H7 (cell line): Measurements from ENCODE around the gene FXYD1. TPM values are rescaled to one million over a fixed set of nuclear protein-coding genes. Genes with fewer than 3 reads are reported as not detected.

Source experiments
- DNase-seq: peaks from one replicate; pipeline ENCODE4 v3.0.0; 2012
- H3K27me3 ChIP-seq: 2 replicates; pipeline ENCODE4 v1.6.0; 2011; ENCODE audit warnings: mild to moderate bottlenecking, low read length; ENCODE audit not compliant: control insufficient read depth, insufficient read depth
- H3K36me3 ChIP-seq: replicated peaks from 2 replicates; pipeline ENCODE4 v1.5.1; 2011; ENCODE audit warnings: low read length; ENCODE audit not compliant: control insufficient read depth, insufficient read depth
- H3K4me3 ChIP-seq: 2 replicates; pipeline ENCODE4 v1.5.1; 2011; ENCODE audit warnings: low read depth, mild to moderate bottlenecking, control low read depth, low read length, moderate library complexity; ENCODE audit not compliant: insufficient read depth
- total RNA-seq: library from RNA; depleted of rRNA; stranded (reverse); fragments of >200 nt; shearing (Covaris generic); gene quantifications from 2 replicates; pipeline ENCODE4 v1.2.3, GENCODE V29; 2014

Gene FXYD1
- total RNA-seq, 1 experiment from 2014 or later: 5.0 TPM

GRCh38 chr19:35116072-35116801 is 22.4 kb upstream of the FXYD1 start:
- H3K4me3 ChIP-seq: no peak overlapping the region
- DNase-seq: peak; percentile 50
- H3K36me3 ChIP-seq: no peaks in the 10 kb centered on the region
- no peaks in the 10 kb centered on the region for H3K27me3 ChIP-seq

GRCh38 chr19:35117116-35117515 is 21.5 kb upstream of the FXYD1 start:
- H3K27me3 ChIP-seq: no peaks in the 10 kb centered on the region
- H3K36me3 ChIP-seq: no peaks in the 10 kb centered on the region
- no peak overlapping the region for H3K4me3 ChIP-seq
- DNase-seq: no peak

GRCh38 chr19:35117799-35118198 is 20.8 kb upstream of the FXYD1 start:
- Histone ChIP-seq H3K27me3 (no peaks in the 10 kb centered on the region), H3K36me3 (no peaks in the 10 kb centered on the region), H3K4me3 (no peak overlapping the region)
- no peak for DNase-seq

GRCh38 chr19:35118268-35119020 is 20.2 kb upstream of the FXYD1 start:
- H3K36me3 ChIP-seq: no peaks in the 10 kb centered on the region
- no peak overlapping the region for H3K4me3 ChIP-seq
- DNase-seq: peak; percentile 64
- H3K27me3 ChIP-seq: no peaks in the 10 kb centered on the region

- no peak overlapping the region for H3K4me3 ChIP-seq
- no peaks in the 10 kb centered on the region for H3K27me3 ChIP-seq
- H3K36me3 ChIP-seq: no peaks in the 10 kb centered on the region
- peak; percentile 74 for DNase-seq
These were observed 19.5 kb upstream of the FXYD1 start for GRCh38 chr19:35119091-35119490.

- H3K36me3 ChIP-seq: no peaks in the 10 kb centered on the region
- no peak for DNase-seq
- no peaks in the 10 kb centered on the region for H3K27me3 ChIP-seq
- H3K4me3 ChIP-seq: no peak overlapping the region
These were observed 19.0 kb upstream of the FXYD1 start for GRCh38 chr19:35119578-35120155.

- Histone ChIP-seq H3K36me3 (no peaks in the 10 kb centered on the region), H3K27me3 (no peaks in the 10 kb centered on the region), H3K4me3 (no peak overlapping the region)
- no peak for DNase-seq
These were observed 18.1 kb upstream of the FXYD1 start for GRCh38 chr19:35120492-35120891.

- Histone ChIP-seq H3K27me3 (no peaks in the 10 kb centered on the region), H3K36me3 (no peaks in the 10 kb centered on the region), H3K4me3 (no peak overlapping the region)
- no peak for DNase-seq
These were observed 17.7 kb upstream of the FXYD1 start for GRCh38 chr19:35120898-35121297.

- Histone ChIP-seq H3K4me3 (no peak overlapping the region), H3K36me3 (no peaks in the 10 kb centered on the region), H3K27me3 (no peaks in the 10 kb centered on the region)
- DNase-seq: peak; percentile 75
These were observed 15.7 kb upstream of the FXYD1 start for GRCh38 chr19:35122687-35123551.

- Histone ChIP-seq H3K27me3 (no peaks in the 10 kb centered on the region), H3K36me3 (no peaks in the 10 kb centered on the region), H3K4me3 (no peak overlapping the region)
- DNase-seq: no peak
These were observed 15.1 kb upstream of the FXYD1 start for GRCh38 chr19:35123573-35123972.

- Histone ChIP-seq H3K36me3 (no peaks in the 10 kb centered on the region), H3K4me3 (peak overlapping the region; percentile 17; the same call in 1 of the 2 replicates), H3K27me3 (no peaks in the 10 kb centered on the region)
- no peak for DNase-seq
These were observed 14.2 kb upstream of the FXYD1 start for GRCh38 chr19:35124098-35125060.

- no peak for DNase-seq
- Histone ChIP-seq H3K27me3 (no peaks in the 10 kb centered on the region), H3K4me3 (no peak overlapping the region), H3K36me3 (no peaks in the 10 kb centered on the region)
These were observed 13.3 kb upstream of the FXYD1 start for GRCh38 chr19:35125270-35125717.

- DNase-seq: no peak
- no peak overlapping the region for H3K4me3 ChIP-seq
- H3K36me3 ChIP-seq: no peaks in the 10 kb centered on the region
- no peaks in the 10 kb centered on the region for H3K27me3 ChIP-seq
These were observed 12.6 kb upstream of the FXYD1 start for GRCh38 chr19:35125749-35126623.
